ENCODE data around the gene KLK14. TPM values are rescaled to one million over a fixed set of nuclear protein-coding genes. Genes with fewer than 3 reads are reported as not detected.

Gene KLK14
- polyA plus RNA-seq, 1 donor (not counting 4 experiments of a cell fraction or from before 2014, with no cell fraction given), result 0.05 TPM

GRCh38 chr19:51078731-51079130 lies 4.0 kb downstream of the KLK14 start:
- FAIRE-seq, result no peak
- DNase-seq (ENCODE audit: low read depth, low spot score), result no peak
- no peaks in the 10 kb centered on the region for H4K20me1 ChIP-seq (ENCODE audit: control insufficient read depth, extremely low read depth, insufficient read depth, low read length)
- dilution Hi-C loops (cut with MboI; ENCODE audit: extremely low pct_ligation_motif_present, low sequenced_read_pairs), result no loop called here
- no peak overlapping the region for H3K4me3 ChIP-seq (ENCODE audit: control insufficient read depth in 2 of 3, extremely low read depth in 1 of 3, insufficient read depth in 2 of 3, low read depth in 1 of 3, low read length in 3 of 3)
- H3K79me2 ChIP-seq (ENCODE audit: control insufficient read depth, insufficient read depth, low read length), result no peaks in the 10 kb centered on the region
- H2AFZ ChIP-seq (ENCODE audit: control insufficient read depth, low read length), result no peak overlapping the region
- no peaks in the 10 kb centered on the region for H3K36me3 ChIP-seq (ENCODE audit: control insufficient read depth in 2 of 2, extremely low read depth in 1 of 2, insufficient read depth in 2 of 2, low read length in 2 of 2)
- peaks cover 4% of the 10 kb centered on the region for H3K27me3 ChIP-seq (ENCODE audit: control insufficient read depth, extremely low read depth, insufficient read depth, low read length)
- no peak for TF ChIP-seq EZH2 (IDR thresholded peaks at IDR 0.05; ENCODE audit: low read length)
- TF ChIP-seq CTCF (optimal IDR thresholded peaks at IDR 0.05 in 1 of 3, IDR thresholded peaks at IDR 0.05 in 1 of 3, conservative IDR thresholded peaks at IDR 0.05 in 1 of 3; ENCODE audit: extremely low read depth in 1 of 3, insufficient read depth in 2 of 3, low read length in 3 of 3), result no peak
- no peak overlapping the region for H3K4me2 ChIP-seq (ENCODE audit: control insufficient read depth, extremely low read depth, insufficient read depth, low read depth, low read length)
- H3K27ac ChIP-seq (ENCODE audit: control insufficient read depth, insufficient read depth, low read length), result no peak overlapping the region
- H3K4me1 ChIP-seq (ENCODE audit: control insufficient read depth, extremely low read depth, insufficient read depth, low read length), result peaks cover 12% of the 10 kb centered on the region
- H3K9me1 ChIP-seq (ENCODE audit: control insufficient read depth, extremely low read depth, insufficient read depth, low read length), result no peaks in the 10 kb centered on the region
- no peak overlapping the region for H3K9ac ChIP-seq (ENCODE audit: control insufficient read depth, extremely low read depth, insufficient read depth, low read length)
- no peaks in the 10 kb centered on the region for H3K9me3 ChIP-seq (ENCODE audit: control insufficient read depth, low read depth, low read length)

- Histone ChIP-seq H3K36me3 (ENCODE audit: control insufficient read depth in 2 of 2, extremely low read depth in 1 of 2, insufficient read depth in 2 of 2, low read length in 2 of 2) (no peaks in the 10 kb centered on the region), H3K9me3 (ENCODE audit: control insufficient read depth, low read depth, low read length) (no peaks in the 10 kb centered on the region), H3K27ac (ENCODE audit: control insufficient read depth, insufficient read depth, low read length) (no peak overlapping the region), H3K79me2 (ENCODE audit: control insufficient read depth, insufficient read depth, low read length) (no peaks in the 10 kb centered on the region), H4K20me1 (ENCODE audit: control insufficient read depth, extremely low read depth, insufficient read depth, low read length) (no peaks in the 10 kb centered on the region), H3K4me2 (ENCODE audit: control insufficient read depth, extremely low read depth, insufficient read depth, low read depth, low read length) (no peak overlapping the region), H3K9me1 (ENCODE audit: control insufficient read depth, extremely low read depth, insufficient read depth, low read length) (no peaks in the 10 kb centered on the region), H3K4me3 (ENCODE audit: control insufficient read depth in 2 of 3, extremely low read depth in 1 of 3, insufficient read depth in 2 of 3, low read depth in 1 of 3, low read length in 3 of 3) (no peak overlapping the region), H3K27me3 (ENCODE audit: control insufficient read depth, extremely low read depth, insufficient read depth, low read length) (peaks cover 4% of the 10 kb centered on the region), H2AFZ (ENCODE audit: control insufficient read depth, low read length) (no peak overlapping the region), H3K4me1 (ENCODE audit: control insufficient read depth, extremely low read depth, insufficient read depth, low read length) (peaks cover 12% of the 10 kb centered on the region), H3K9ac (ENCODE audit: control insufficient read depth, extremely low read depth, insufficient read depth, low read length) (no peak overlapping the region)
- TF ChIP-seq EZH2 (IDR thresholded peaks at IDR 0.05; ENCODE audit: low read length), result no peak
- TF ChIP-seq CTCF (optimal IDR thresholded peaks at IDR 0.05 in 1 of 3, IDR thresholded peaks at IDR 0.05 in 1 of 3, conservative IDR thresholded peaks at IDR 0.05 in 1 of 3; ENCODE audit: extremely low read depth in 1 of 3, insufficient read depth in 2 of 3, low read length in 3 of 3), result no peak
- dilution Hi-C loops (cut with MboI; ENCODE audit: extremely low pct_ligation_motif_present, low sequenced_read_pairs), result no loop called here
- no peak for FAIRE-seq
- DNase-seq (ENCODE audit: low read depth, low spot score), result no peak
Observed at GRCh38 chr19:51078104-51078503, 4.6 kb downstream of the KLK14 start.
